ENCODE results near the gene MARS1.

The MARS1 gene

GRCh38 chr12:57511161-57511560 lies 23.3 kb downstream of the MARS1 start:
- no peak for TF ChIP-seq CTCF (IDR thresholded peaks at IDR 0.05; ENCODE audit: insufficient read depth, low read length)
- TF ChIP-seq GABPA (IDR thresholded peaks at IDR 0.05; ENCODE audit: low read depth): no peak
- no peak for TF ChIP-seq POLR2AphosphoS5 (IDR thresholded peaks at IDR 0.05; ENCODE audit: low read depth)
- no peak for TF ChIP-seq SPI1 (IDR thresholded peaks at IDR 0.05; ENCODE audit: borderline replicate concordance, low read depth)
- no peak for TF ChIP-seq REST (IDR thresholded peaks at IDR 0.05; ENCODE audit: insufficient replicate concordance, low read depth)
- no peaks in the 10 kb centered on the region for H3K27me3 ChIP-seq (ENCODE audit: insufficient read depth, poor library complexity, severe bottlenecking)
- no peak overlapping the region for H3K4me3 ChIP-seq (replicated peaks; ENCODE audit: insufficient read depth, low read length)
- no peak for DNase-seq (ENCODE audit: low read depth in 1 of 2, low spot score in 1 of 2)
- H3K27ac ChIP-seq (replicated peaks): no peak overlapping the region

- no peak for TF ChIP-seq SPI1 (IDR thresholded peaks at IDR 0.05; ENCODE audit: borderline replicate concordance, low read depth)
- no peak for TF ChIP-seq CTCF (IDR thresholded peaks at IDR 0.05; ENCODE audit: insufficient read depth, low read length)
- no peak for TF ChIP-seq REST (IDR thresholded peaks at IDR 0.05; ENCODE audit: insufficient replicate concordance, low read depth)
- TF ChIP-seq POLR2AphosphoS5 (IDR thresholded peaks at IDR 0.05; ENCODE audit: low read depth): no peak
- TF ChIP-seq GABPA (IDR thresholded peaks at IDR 0.05; ENCODE audit: low read depth): no peak
- no peak overlapping the region for H3K4me3 ChIP-seq (replicated peaks; ENCODE audit: insufficient read depth, low read length)
- DNase-seq (ENCODE audit: low read depth in 1 of 2, low spot score in 1 of 2): no peak
- H3K27me3 ChIP-seq (ENCODE audit: insufficient read depth, poor library complexity, severe bottlenecking): no peaks in the 10 kb centered on the region
- no peak overlapping the region for H3K27ac ChIP-seq (replicated peaks)
Measured at GRCh38 chr12:57511588-57512325, 23.9 kb downstream of the MARS1 start.

- Histone ChIP-seq H3K27ac (replicated peaks) (no peak overlapping the region), H3K27me3 (ENCODE audit: insufficient read depth, poor library complexity, severe bottlenecking) (no peaks in the 10 kb centered on the region), H3K4me3 (replicated peaks; ENCODE audit: insufficient read depth, low read length) (no peak overlapping the region)
- no peak for TF ChIP-seq POLR2AphosphoS5 (IDR thresholded peaks at IDR 0.05; ENCODE audit: low read depth)
- TF ChIP-seq CTCF (IDR thresholded peaks at IDR 0.05; ENCODE audit: insufficient read depth, low read length): no peak
- no peak for TF ChIP-seq REST (IDR thresholded peaks at IDR 0.05; ENCODE audit: insufficient replicate concordance, low read depth)
- no peak for TF ChIP-seq SPI1 (IDR thresholded peaks at IDR 0.05; ENCODE audit: borderline replicate concordance, low read depth)
- TF ChIP-seq GABPA (IDR thresholded peaks at IDR 0.05; ENCODE audit: low read depth): no peak
- DNase-seq (ENCODE audit: low read depth in 1 of 2, low spot score in 1 of 2): no peak
Measured at GRCh38 chr12:57512665-57513064, 24.8 kb downstream of the MARS1 start.

Measured in HL-60 (cell line).